ENCODE data around the gene CLN3.
"Not testable (repeated sequence)": the region's sequence is repeated elsewhere in the genome, so short reads cannot be mapped to it uniquely, and the experiment has no call there.

CLN3 gene

DNA sequence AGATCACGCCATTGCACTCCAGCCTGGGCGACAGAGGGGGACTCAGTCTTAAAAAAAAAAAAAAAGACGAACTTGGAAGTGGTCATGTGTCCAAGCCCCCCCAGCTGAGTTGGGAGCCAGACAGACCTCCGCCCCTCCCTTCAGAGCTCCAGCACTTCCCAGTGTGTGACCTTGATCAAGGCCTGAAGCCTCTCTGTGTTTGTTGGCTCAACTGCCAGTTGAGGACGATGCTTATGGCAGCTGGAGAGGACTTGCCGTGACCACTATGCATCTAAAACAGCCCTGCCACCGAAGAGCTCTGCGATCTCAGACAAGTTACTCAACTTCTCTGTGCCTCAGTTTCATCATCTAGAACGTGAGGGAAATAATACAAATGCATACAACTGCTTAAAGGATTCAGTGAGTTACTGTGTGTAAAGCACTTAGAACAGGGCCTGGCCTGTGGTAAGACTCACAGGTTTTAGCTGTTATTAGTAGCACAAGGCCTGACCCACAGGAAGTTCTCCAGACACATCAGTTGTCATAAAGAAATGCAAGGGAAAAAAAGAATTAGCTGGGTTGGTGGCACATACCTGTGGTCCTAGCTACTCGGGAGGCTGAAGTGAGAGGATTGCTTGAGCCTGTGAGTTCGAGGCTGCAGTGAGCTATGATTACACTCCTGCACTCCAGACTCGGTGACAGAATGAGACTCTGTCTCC lies 21.8 kb upstream of the CLN3 start:
- no peak for DNase-seq

- no peak for DNase-seq
These were observed 20.2 kb upstream of the CLN3 start for GRCh38 chr16:28511801-28512789.

GRCh38 chr16:28511031-28511430 lies 19.2 kb upstream of the CLN3 start:
- no peak for DNase-seq

DNA sequence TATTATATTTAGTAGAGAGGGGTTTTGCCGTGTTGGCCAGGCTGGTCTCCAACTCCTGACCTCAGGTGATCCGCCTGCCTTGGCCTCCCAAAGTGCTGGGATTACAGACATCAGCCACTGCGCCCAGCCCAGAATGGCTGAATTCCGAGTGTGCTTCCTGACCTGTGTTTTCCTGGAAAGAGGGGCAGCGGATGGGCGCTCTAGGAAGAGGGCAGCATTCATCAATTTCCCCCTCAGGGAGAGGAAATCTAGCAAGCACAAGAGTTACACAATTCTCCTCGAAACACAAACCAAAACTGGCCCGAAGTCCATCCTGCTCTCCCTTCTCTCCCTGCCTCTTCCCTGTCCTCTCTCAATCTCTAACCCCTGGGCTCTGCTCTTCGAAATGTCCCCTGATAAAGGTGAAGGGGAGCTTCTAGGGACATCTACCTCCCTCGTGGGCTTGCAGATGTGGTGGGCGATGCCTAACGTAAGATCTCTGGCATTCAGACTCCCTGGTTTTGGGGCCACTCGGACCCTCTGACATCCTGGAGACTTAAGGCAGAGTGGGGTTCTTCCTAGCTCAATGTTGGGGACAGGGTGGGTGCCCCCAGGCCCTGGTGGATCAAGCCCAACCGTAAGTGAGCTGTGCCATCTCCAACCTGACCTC lies 13.7 kb upstream of the CLN3 start:
- DNase-seq, result no peak

DNA sequence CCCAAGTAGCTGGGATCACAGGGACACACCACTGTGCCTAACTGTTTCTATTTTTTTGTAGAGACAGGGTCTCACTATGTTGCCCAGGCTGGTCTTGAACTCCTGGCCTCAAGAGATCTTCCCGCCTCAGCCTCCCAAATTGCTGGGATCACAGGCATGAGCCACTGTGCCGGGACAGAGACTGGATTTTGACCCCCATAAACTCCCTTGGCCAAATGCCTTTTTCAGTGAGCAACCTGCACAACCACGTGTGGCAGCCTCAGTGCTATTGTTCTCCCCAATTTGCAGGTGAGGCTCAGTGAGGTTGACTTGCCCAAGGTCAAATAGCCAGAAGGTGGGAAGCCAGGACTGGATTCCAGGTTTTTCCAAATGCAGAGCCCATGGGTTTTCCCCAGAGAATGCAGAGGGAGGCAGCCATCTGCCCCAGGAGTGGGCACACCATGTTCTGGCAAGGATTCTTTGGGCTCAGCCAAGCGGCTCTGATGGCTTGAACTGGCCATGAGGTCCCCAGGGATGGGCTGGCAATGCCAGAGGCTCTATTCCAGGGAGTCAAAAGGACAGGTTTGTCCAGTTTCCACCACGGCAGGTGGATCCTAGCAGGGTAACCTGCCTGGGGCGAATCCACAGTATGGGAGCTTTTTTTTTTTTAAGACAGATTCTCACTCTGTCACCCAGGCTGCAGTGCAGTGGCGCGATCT lies 13.0 kb upstream of the CLN3 start:
- DNase-seq, result no peak

DNA sequence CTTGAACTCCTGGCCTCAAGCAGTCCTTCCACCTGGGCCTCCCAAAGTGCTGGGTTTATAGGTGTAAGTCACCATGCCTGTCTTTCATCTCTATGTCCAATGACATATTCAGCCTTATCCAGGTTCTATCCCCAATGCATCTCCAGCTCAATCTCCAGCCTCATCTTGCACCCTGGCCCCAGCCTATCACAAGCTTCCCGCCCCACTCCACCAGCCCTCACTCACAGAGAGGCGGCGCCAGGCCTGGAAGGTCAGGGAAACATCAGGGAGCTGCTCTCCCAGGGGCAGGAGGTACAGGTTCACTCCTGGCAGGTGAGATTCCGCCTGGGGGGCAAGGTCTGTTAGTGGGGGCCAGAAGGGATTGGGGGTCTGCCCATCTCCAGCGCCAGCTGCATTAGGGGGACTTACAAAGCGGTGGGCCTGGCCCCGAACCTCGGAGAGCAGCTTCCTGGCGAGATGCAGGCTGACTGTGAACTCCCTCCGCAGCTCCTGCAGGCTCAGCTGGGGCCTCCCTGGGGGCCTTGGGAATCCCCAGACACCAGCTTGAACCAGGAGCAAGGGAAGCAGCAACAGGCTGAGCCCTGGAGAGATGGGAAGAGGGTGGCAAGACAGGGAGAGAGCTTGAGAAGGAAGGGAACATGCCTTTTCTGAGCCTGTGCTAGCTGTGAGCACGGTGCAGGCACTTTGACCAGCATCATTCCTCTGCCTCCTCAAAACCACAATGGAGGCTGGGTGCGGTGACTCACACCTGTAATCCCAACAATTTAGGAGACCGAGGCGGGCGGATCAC lies 11.8 kb upstream of the CLN3 start:
- no peak for DNase-seq

DNA sequence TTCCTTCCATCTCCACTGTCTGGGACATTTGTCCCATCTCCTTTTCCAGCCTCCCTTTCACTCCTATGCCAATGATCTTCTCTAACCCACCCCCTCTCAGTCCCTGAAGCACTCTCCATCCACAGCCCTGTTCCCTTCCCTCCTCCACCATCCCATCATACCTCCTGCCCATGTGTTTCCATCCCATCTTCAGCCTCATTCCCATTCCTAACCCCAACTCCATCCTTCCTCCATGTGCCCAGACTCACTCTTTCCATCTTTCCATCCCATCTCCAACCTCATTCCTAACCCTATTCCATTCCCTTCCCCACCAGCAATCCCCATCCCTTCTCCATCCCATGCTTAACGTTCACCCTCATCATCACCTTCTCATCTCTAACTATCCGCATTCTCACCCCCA lies 10.4 kb upstream of the CLN3 start:
- DNase-seq, result no peak

GRCh38 chr16:28501258-28502232 lies 9.7 kb upstream of the CLN3 start:
- DNase-seq, result no peak

DNA sequence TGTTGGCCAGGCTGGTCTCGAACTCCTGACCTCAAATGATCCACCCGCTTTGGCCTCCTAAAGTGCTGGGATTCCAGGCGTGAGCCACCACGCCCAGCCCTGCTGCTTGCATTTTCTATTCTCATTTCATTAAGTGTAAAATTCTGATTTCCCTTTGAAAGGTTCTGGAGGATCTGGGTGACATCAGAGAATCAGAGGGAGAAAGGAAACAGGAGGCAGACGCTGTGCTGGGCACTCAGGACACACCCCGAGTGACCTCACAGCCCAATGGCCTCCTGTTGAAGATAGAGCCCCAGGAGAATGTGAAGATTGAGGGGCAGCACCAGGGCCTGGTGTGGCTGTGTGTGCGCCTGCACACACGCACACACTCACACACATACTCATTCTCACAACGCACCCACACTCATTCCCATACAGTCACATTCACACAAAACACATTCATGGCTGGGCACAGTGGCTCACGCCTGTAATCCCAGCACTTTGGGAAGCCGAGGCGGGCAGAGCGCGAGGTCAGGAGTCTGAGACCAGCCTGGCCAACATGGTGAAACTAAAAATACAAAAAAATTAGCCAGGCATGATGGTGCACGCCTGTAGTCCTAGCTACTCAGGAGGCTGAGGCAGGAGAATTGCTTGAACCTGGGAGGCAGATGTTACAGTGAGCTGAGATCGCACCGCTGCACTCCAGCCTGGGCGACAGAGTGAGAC lies 8.8 kb upstream of the CLN3 start:
- DNase-seq, result not testable (repeated sequence)

DNA sequence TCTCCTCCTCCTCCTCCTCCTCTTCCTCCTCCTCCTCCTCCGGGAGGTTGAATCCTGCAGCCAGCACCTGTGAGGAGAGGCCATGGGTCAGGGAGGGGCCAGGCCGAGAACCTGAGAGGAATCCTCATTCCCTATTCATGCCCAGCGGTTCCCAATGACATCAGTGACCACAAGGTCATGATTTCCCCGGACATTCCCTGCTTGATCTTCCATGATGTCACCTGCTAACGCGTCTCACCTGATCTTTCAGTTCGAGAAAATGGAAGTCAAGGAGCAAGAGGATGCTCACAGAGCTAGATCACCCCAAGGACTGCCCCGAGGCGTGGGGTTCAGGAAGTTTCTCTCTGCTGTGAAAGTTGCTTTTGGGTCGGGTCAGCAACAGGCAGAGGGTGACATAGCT lies 8.0 kb upstream of the CLN3 start:
- DNase-seq, result no peak

DNA sequence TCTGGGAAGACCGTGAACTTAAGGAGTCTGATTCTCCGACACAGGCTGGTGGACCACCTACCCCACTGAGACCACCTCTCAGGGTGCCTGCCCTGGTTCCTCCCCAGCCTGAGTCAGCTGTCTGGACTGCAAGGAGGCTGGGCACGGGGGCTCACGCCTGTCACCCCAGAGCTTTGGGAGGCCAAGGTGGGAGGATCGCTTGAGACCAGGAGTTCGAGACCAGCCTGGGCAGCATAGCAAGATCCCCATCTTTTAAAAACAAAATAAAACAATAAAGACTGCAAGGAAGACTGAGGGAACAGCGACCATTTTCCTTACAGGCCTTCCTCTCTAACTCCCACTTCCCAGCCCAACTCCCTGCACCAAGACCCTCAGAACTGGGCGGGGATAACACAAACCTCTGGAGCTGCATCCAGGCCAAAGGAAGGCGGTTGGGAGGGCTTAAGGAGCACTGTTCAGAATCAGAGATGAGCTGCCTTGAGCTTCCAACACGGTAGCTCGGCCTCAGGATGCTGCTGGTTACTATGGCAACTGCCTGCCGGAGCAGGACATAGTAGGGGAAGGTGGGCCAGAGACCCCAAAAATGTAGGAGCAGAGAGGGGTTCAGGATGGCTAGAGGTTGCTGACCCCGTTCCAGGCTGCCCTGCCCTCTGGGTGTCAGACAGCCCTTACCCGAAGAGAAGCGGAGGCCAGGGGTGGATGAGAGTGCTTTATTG lies 7.0 kb upstream of the CLN3 start:
- DNase-seq, result no peak

- DNase-seq, result no peak
These were observed 6.2 kb upstream of the CLN3 start for GRCh38 chr16:28497861-28498599.

GRCh38 chr16:28497386-28497785 lies 5.5 kb upstream of the CLN3 start:
- no peak for DNase-seq

DNA sequence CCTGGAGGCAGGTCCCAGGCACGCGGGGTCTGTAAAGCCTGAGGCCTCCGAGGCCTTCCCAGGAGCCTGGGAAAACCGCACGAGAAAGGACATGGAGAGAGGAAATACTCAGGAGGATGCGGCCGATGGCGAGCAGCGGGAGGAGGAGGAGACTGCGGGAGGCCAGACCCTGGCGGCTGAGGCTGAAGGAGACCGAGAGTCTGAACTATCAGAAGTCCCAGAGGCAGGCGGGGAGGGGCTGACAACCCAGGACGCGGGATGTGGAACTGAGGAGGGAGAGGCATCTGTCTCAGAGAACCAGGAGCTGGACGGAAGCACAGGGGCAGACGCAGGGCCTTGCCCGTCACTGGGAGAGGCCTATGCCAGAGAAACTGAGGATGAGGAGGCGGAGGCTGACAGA lies 5.0 kb upstream of the CLN3 start:
- DNase-seq, result no peak

DNA sequence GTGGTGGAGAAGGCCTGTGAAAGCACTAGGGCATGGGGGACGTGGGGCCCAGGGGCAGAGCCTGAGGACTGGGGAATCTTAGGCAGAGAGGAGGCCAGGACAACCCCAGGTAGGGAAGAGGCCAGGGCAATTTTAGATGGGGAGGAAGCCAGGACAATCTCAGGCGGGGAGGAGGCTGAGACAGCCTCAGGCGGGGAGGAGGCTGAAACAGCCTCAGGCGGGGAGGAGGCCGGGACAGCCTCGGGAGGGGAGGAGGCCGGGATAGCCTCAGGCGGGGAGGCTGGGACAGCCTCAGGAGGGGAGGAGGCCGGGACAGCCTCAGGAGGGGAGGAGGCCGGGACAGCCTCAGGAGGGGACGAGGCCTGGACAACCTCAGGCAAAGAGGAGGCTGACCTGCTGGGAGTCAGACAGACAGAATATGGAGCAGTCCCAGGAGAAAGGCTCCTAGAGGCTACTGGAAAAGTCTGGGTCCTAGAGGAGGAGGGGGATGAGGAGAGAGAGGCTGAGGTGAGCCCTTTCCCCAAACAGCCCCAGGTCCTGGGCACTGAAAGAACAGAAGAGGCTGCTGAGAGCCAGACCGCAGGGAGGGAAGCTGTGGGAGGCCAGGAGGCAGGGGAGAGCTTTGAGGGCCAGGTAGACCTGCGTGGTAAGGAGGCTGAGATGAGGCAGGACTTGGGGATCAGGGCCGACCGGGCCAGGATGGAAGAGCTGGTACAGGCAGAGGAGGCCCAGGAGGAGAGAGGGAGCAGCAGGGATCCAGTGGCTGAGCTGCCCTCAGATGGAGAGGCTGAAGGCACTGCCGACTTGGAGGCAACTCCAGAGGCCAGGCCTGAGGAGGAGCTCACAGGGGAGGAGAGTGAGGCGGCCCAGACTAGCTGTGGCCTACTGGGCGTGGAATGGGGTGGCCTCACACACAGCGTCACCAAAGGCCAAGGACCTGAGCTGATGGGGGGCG lies 4.2 kb upstream of the CLN3 start:
- no peak for DNase-seq

GRCh38 chr16:28495098-28495793 lies 3.4 kb upstream of the CLN3 start:
- DNase-seq, result no peak

All from NCI-H2081 treated with DMSO at 0.1 percent for 48 hours (cell line).